Measurements from ENCODE around the gene CALML3.

CALML3 gene

GRCh38 chr10:5542100-5542499 lies 17.3 kb downstream of the CALML3 start:
- DNase-seq (ENCODE audit: extremely low read depth, low read depth) = no peak
- no peak overlapping the region for H3K4me3 ChIP-seq (replicated peaks; ENCODE audit: low read depth, low read length)
- TF ChIP-seq, protein P1, sequence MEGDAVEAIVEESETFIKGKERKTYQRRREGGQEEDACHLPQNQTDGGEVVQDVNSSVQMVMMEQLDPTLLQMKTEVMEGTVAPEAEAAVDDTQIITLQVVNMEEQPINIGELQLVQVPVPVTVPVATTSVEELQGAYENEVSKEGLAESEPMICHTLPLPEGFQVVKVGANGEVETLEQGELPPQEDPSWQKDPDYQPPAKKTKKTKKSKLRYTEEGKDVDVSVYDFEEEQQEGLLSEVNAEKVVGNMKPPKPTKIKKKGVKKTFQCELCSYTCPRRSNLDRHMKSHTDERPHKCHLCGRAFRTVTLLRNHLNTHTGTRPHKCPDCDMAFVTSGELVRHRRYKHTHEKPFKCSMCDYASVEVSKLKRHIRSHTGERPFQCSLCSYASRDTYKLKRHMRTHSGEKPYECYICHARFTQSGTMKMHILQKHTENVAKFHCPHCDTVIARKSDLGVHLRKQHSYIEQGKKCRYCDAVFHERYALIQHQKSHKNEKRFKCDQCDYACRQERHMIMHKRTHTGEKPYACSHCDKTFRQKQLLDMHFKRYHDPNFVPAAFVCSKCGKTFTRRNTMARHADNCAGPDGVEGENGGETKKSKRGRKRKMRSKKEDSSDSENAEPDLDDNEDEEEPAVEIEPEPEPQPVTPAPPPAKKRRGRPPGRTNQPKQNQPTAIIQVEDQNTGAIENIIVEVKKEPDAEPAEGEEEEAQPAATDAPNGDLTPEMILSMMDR (IDR thresholded peaks at IDR 0.05; ENCODE audit: low read depth, low read length, missing control alignments) = no peak

DNA sequence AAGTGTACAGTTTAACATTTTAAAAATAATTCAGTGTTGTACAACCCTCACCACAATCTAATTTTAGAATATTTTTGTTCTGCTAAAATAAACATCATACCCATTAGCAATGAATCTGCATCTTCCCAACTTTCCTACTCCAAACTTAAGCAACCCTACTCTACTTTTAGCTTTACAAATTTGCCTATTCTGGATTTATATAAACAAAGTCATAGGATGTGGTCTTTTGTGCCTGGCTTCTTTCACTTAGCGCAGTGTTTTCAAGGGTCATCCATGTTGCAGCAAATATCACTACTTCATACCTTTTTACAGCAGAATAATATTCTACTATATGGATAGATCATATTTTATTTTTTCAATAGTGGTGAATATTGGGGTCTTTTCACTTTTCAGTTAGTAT lies 18.9 kb downstream of the CALML3 start:
- no peak for DNase-seq (ENCODE audit: extremely low read depth, low read depth)

GRCh38 chr10:5544216-5544805 lies 19.6 kb downstream of the CALML3 start:
- no peak for DNase-seq (ENCODE audit: extremely low read depth, low read depth)
- TF ChIP-seq, protein P1 (IDR thresholded peaks at IDR 0.05; ENCODE audit: low read depth, low read length, missing control alignments) = no peak
- no peak overlapping the region for H3K4me3 ChIP-seq (replicated peaks; ENCODE audit: low read depth, low read length)

More for the DNA sequence above, 18.9 kb downstream of the CALML3 start:
- TF ChIP-seq, protein P1 (IDR thresholded peaks at IDR 0.05; ENCODE audit: low read depth, low read length, missing control alignments) = no peak
- H3K4me3 ChIP-seq (replicated peaks; ENCODE audit: low read depth, low read length) = no peak overlapping the region

- no peak overlapping the region for H3K4me3 ChIP-seq (replicated peaks; ENCODE audit: low read depth, low read length)
- TF ChIP-seq, protein P1 (IDR thresholded peaks at IDR 0.05; ENCODE audit: low read depth, low read length, missing control alignments) = no peak
- no peak for DNase-seq (ENCODE audit: extremely low read depth, low read depth)
Measured at GRCh38 chr10:5545011-5545410, 20.2 kb downstream of the CALML3 start.

- no peak overlapping the region for H3K4me3 ChIP-seq (replicated peaks; ENCODE audit: low read depth, low read length)
- TF ChIP-seq, protein P1 (IDR thresholded peaks at IDR 0.05; ENCODE audit: low read depth, low read length, missing control alignments) = no peak
- DNase-seq (ENCODE audit: extremely low read depth, low read depth) = no peak
Measured at GRCh38 chr10:5545426-5545777, 20.6 kb downstream of the CALML3 start.

- no peak overlapping the region for H3K4me3 ChIP-seq (replicated peaks; ENCODE audit: low read depth, low read length)
- TF ChIP-seq, protein P1 (IDR thresholded peaks at IDR 0.05; ENCODE audit: low read depth, low read length, missing control alignments) = no peak
- DNase-seq (ENCODE audit: extremely low read depth, low read depth) = no peak
Measured at GRCh38 chr10:5545778-5546710, 21.3 kb downstream of the CALML3 start.
